Colonic mucosa (tissue), 4 donors: Measurements from ENCODE around the gene AHI1. TPM values are rescaled to one million over a fixed set of nuclear protein-coding genes. Genes with fewer than 3 reads are reported as not detected.

ENCODE experiments used
- DNase-seq: peaks from one replicate; pipeline ENCODE4 v3.0.0-alpha.2; 2020
- H3K27ac ChIP-seq: fragments of 200-600 bp; one replicate; pipeline ENCODE4 v1.8.0; 2021
- H3K27me3 ChIP-seq: fragments of 200-600 bp; one replicate; pipeline ENCODE4 v1.8.0; 2021
- H3K36me3 ChIP-seq: fragments of 200-600 bp; one replicate; pipeline ENCODE4 v1.8.0; 2021
- H3K4me1 ChIP-seq: fragments of 200-600 bp; one replicate; pipeline ENCODE4 v1.8.0; 2021; ENCODE audit warnings: mild to moderate bottlenecking
- H3K4me3 ChIP-seq: fragments of 200-600 bp; one replicate; pipeline ENCODE4 v1.8.0; 2021
- H3K9ac ChIP-seq, 2 donors: one replicate each; pipeline ENCODE4 v1.7.0; 2013; ENCODE audit warnings: control low read depth in 2 of 2, low read depth in 2 of 2, low read length in 2 of 2
- H3K9me3 ChIP-seq: fragments of 200-600 bp; one replicate; pipeline ENCODE4 v1.8.0; 2021
- CTCF ChIP-seq: fragments of 200-600 bp; IDR thresholded peaks from one replicate; pipeline ENCODE4 v1.8.0; 2022; ENCODE audit warnings: antibody characterized with exemption, mild to moderate bottlenecking
- intact Hi-C: fragments of 100-400 bp; cut with DNase I; formaldehyde crosslinking; loops from one replicate; pipeline ENCODE4 v1.14.1; 2022
- total RNA-seq, 2 donors: library from RNA; stranded (reverse); fragmentation: NEBNext Ultra II Directional in 1 of 2; extraction: Animal tissue kit (Norgen Biotek cat#: 25700) in 1 of 2; gene quantifications; one replicate each; pipeline ENCODE4 v1.2.1, GENCODE V29; 2021
- donor health status: healthy.
- donor health status: DM: no; HTN: no; CAD: no.
- donor health status: DM: no; HTN: no; CAD: no.

Gene AHI1
- total RNA-seq, 2 donors from 2014 or later: 21.0 to 25.5 TPM

GRCh38 chr6:135451617-135452190 lies 45.8 kb downstream of the AHI1 start:
- no peak for DNase-seq
- intact Hi-C loops: loop anchor here (5.0 to 10.0 kb wide), 2 partner anchors 456 to 773 kb away; no protein-coding TSS in a partner anchor
- no peaks in the 10 kb centered on the region for H3K27me3 ChIP-seq
- no peak overlapping the region for H3K4me3 ChIP-seq
- TF ChIP-seq CTCF: peak; percentile 59
- H3K9me3 ChIP-seq: no peaks in the 10 kb centered on the region
- H3K9ac ChIP-seq: no peak overlapping the region
- H3K4me1 ChIP-seq: no peaks in the 10 kb centered on the region
- H3K27ac ChIP-seq: no peak overlapping the region
- peaks cover 7% of the 10 kb centered on the region for H3K36me3 ChIP-seq

- no peak for TF ChIP-seq CTCF
- Histone ChIP-seq H3K27ac (no peak overlapping the region), H3K4me1 (no peaks in the 10 kb centered on the region), H3K9ac (no peak overlapping the region), H3K27me3 (no peaks in the 10 kb centered on the region), H3K4me3 (no peak overlapping the region), H3K9me3 (no peaks in the 10 kb centered on the region), H3K36me3 (peaks cover 7% of the 10 kb centered on the region)
- DNase-seq: no peak
- intact Hi-C loops: no loop called here
Measured at GRCh38 chr6:135449246-135449645, 48.3 kb downstream of the AHI1 start.

GRCh38 chr6:135440087-135440792 lies 57.3 kb downstream of the AHI1 start:
- no peak overlapping the region for H3K27ac ChIP-seq

GRCh38 chr6:135439549-135439948 lies 58.0 kb downstream of the AHI1 start:
- TF ChIP-seq CTCF: no peak
- no peaks in the 10 kb centered on the region for H3K36me3 ChIP-seq

More at GRCh38 chr6:135440087-135440792, 57.3 kb downstream of the AHI1 start:
- H3K9ac ChIP-seq: no peak overlapping the region
- no peaks in the 10 kb centered on the region for H3K27me3 ChIP-seq
- intact Hi-C loops: no loop called here
- no peaks in the 10 kb centered on the region for H3K4me1 ChIP-seq
- H3K36me3 ChIP-seq: no peaks in the 10 kb centered on the region
- TF ChIP-seq CTCF: no peak
- no peak overlapping the region for H3K4me3 ChIP-seq
- DNase-seq: no peak
- H3K9me3 ChIP-seq: no peaks in the 10 kb centered on the region

GRCh38 chr6:135438907-135439535 lies 58.5 kb downstream of the AHI1 start:
- no peak overlapping the region for H3K9ac ChIP-seq
- H3K27me3 ChIP-seq: no peaks in the 10 kb centered on the region
- H3K9me3 ChIP-seq: no peaks in the 10 kb centered on the region
- H3K4me3 ChIP-seq: no peak overlapping the region
- no peaks in the 10 kb centered on the region for H3K4me1 ChIP-seq
- H3K27ac ChIP-seq: no peak overlapping the region
- intact Hi-C loops: no loop called here
- peak; percentile 43 for TF ChIP-seq CTCF
- DNase-seq: no peak
- H3K36me3 ChIP-seq: no peaks in the 10 kb centered on the region

More at GRCh38 chr6:135439549-135439948, 58.0 kb downstream of the AHI1 start:
- H3K27ac ChIP-seq: no peak overlapping the region
- H3K4me3 ChIP-seq: no peak overlapping the region
- H3K9me3 ChIP-seq: no peaks in the 10 kb centered on the region
- H3K9ac ChIP-seq: no peak overlapping the region
- DNase-seq: no peak
- H3K4me1 ChIP-seq: no peaks in the 10 kb centered on the region
- no peaks in the 10 kb centered on the region for H3K27me3 ChIP-seq
- intact Hi-C loops: no loop called here
